ENCODE measurements around the gene SEC22A.

Gene SEC22A

GRCh38 chr3:123201557-123202427 lies at the start of gene SEC22A:
SEC22A (plus strand) TSS chr3:123201943; CDS start chr3:123209218, 7,275 bp downstream.
- DNase-seq (ENCODE audit: low read depth): peak; percentile 95
- peak within 1 kb of the TSS; percentile 95 for H3K4me3 ChIP-seq (ENCODE audit: low read depth, low read length)
- TF ChIP-seq MYC (IDR thresholded peaks at IDR 0.05; ENCODE audit: low read depth, low read length) (peak; percentile 36; the same call in 1 of the 2 replicates), CTCF (IDR thresholded peaks at IDR 0.05; ENCODE audit: low read depth, low read length) (no peak), POLR2A (IDR thresholded peaks at IDR 0.05; ENCODE audit: extremely low read depth, insufficient read length) (peak; percentile 86), MAX (IDR thresholded peaks at IDR 0.05; ENCODE audit: low read depth, low read length) (peak; percentile 49; the same call in 1 of the 2 replicates)

- H3K4me3 ChIP-seq (ENCODE audit: low read depth, low read length): no peak overlapping the region
- TF ChIP-seq MAX (IDR thresholded peaks at IDR 0.05; ENCODE audit: low read depth, low read length): no peak
- DNase-seq (ENCODE audit: low read depth): no peak
These were observed 49.1 kb upstream of the SEC22A start for GRCh38 chr3:123152687-123153086.

- H3K4me3 ChIP-seq (ENCODE audit: low read depth, low read length): no peak overlapping the region
- no peak for DNase-seq (ENCODE audit: low read depth)
- TF ChIP-seq CTCF (IDR thresholded peaks at IDR 0.05; ENCODE audit: low read depth, low read length) (no peak), MYC (IDR thresholded peaks at IDR 0.05; ENCODE audit: low read depth, low read length) (no peak), MAX (IDR thresholded peaks at IDR 0.05; ENCODE audit: low read depth, low read length) (no peak), POLR2A (IDR thresholded peaks at IDR 0.05; ENCODE audit: extremely low read depth, insufficient read length) (no peak)
These were observed 48.4 kb upstream of the SEC22A start for GRCh38 chr3:123153125-123154019.

- no peak overlapping the region for H3K4me3 ChIP-seq (ENCODE audit: low read depth, low read length)
- no peak for TF ChIP-seq MYC (IDR thresholded peaks at IDR 0.05; ENCODE audit: low read depth, low read length)
- TF ChIP-seq CTCF (IDR thresholded peaks at IDR 0.05; ENCODE audit: low read depth, low read length): no peak
- TF ChIP-seq MAX (IDR thresholded peaks at IDR 0.05; ENCODE audit: low read depth, low read length): no peak
- no peak for TF ChIP-seq POLR2A (IDR thresholded peaks at IDR 0.05; ENCODE audit: extremely low read depth, insufficient read length)
- DNase-seq (ENCODE audit: low read depth): no peak
These were observed 47.4 kb upstream of the SEC22A start for GRCh38 chr3:123154020-123154985.

- DNase-seq (ENCODE audit: low read depth): no peak
- TF ChIP-seq POLR2A (IDR thresholded peaks at IDR 0.05; ENCODE audit: extremely low read depth, insufficient read length) (no peak), MAX (IDR thresholded peaks at IDR 0.05; ENCODE audit: low read depth, low read length) (no peak), CTCF (IDR thresholded peaks at IDR 0.05; ENCODE audit: low read depth, low read length) (no peak), MYC (IDR thresholded peaks at IDR 0.05; ENCODE audit: low read depth, low read length) (no peak)
These were observed 46.2 kb upstream of the SEC22A start for GRCh38 chr3:123155471-123156011.

More at GRCh38 chr3:123155471-123156011, 46.2 kb upstream of the SEC22A start:
- H3K4me3 ChIP-seq (ENCODE audit: low read depth, low read length): no peak overlapping the region
